Body of pancreas (tissue), 4 donors: ENCODE measurements around the gene GOLGA6D.
"Not testable (repeated sequence)": the region's sequence is repeated elsewhere in the genome, so short reads cannot be mapped to it uniquely, and the experiment has no call there.

ENCODE experiments used
- CTCF ChIP-seq, 7 experiments: fragments of 450-650 bp in 4 of 7; fragments of 200-600 bp in 3 of 7; sonication (generic) in 3 of 7; IDR thresholded peaks; one replicate each; pipeline ENCODE4 v1.5.1; 2016 to 2019; ENCODE audit warnings: antibody characterized with exemption in 7 of 7
- POLR2A ChIP-seq, 3 donors: fragments of 450-650 bp; IDR thresholded peaks; one replicate each; pipeline ENCODE4 v1.6.1; 2016; ENCODE audit warnings: antibody characterized with exemption in 3 of 3, mild to moderate bottlenecking in 2 of 3

GRCh38 chr15:75293660-75294059 is 11.0 kb downstream of the GOLGA6D start:
- TF ChIP-seq CTCF, POLR2A (IDR thresholded peaks at IDR 0.05): not testable (repeated sequence)
